ENCODE data around the gene PLCB1. TPM values are rescaled to one million over a fixed set of nuclear protein-coding genes. Genes with fewer than 3 reads are reported as not detected.

Gene PLCB1
- total and polyA plus RNA-seq, 2 experiments from 2014 or later: 14.9 to 20.7 TPM

GRCh38 chr20:8161264-8162071 is 29.4 kb downstream of the PLCB1 start:
- no peaks in the 10 kb centered on the region for H3K4me1 ChIP-seq (ENCODE audit: insufficient read depth)
- H4K20me1 ChIP-seq (replicated peaks; ENCODE audit: insufficient read depth): no peaks in the 10 kb centered on the region
- Mint-ChIP-seq H3K27ac (no peak overlapping the region), H3K27me3 (ENCODE audit: insufficient read depth, low read depth, poor library complexity) (peaks cover 7% of the 10 kb centered on the region), H3K9me3 (peaks cover 26% of the 10 kb centered on the region), H3K4me3 (no peak overlapping the region), H3K36me3 (ENCODE audit: low read depth) (peaks cover 20% of the 10 kb centered on the region; the same call in 2 of the 3 replicates), H3K4me1 (no peaks in the 10 kb centered on the region)
- TF ChIP-seq EZH2phosphoT487 (IDR thresholded peaks at IDR 0.05; ENCODE audit: unreplicated experiment) (no peak), CTCF (conservative IDR thresholded peaks at IDR 0.05; ENCODE audit: low read depth in 2 of 2) (no peak), ZNF114 (CRISPR knock-in tag; IDR thresholded peaks at IDR 0.05) (no peak), POLR2AphosphoS5 (IDR thresholded peaks at IDR 0.05; ENCODE audit: low read depth) (no peak), ZNF462 (CRISPR knock-in tag; IDR thresholded peaks at IDR 0.05) (no peak), ETS1 (IDR thresholded peaks at IDR 0.05) (no peak), ZNF331 (CRISPR knock-in tag; IDR thresholded peaks at IDR 0.05; ENCODE audit: low read depth) (no peak), JUNB (IDR thresholded peaks at IDR 0.05; ENCODE audit: unreplicated experiment) (no peak), NANOG (IDR thresholded peaks at IDR 0.05; ENCODE audit: borderline replicate concordance) (no peak), EZH2 (IDR thresholded peaks at IDR 0.05; ENCODE audit: low read depth, unreplicated experiment) (no peak), CREB1 (CRISPR knock-in tag; IDR thresholded peaks at IDR 0.05; ENCODE audit: low read depth) (no peak), STAT1 (IDR thresholded peaks at IDR 0.05; ENCODE audit: unreplicated experiment) (no peak)
- TF ChIP-seq, protein P1, sequence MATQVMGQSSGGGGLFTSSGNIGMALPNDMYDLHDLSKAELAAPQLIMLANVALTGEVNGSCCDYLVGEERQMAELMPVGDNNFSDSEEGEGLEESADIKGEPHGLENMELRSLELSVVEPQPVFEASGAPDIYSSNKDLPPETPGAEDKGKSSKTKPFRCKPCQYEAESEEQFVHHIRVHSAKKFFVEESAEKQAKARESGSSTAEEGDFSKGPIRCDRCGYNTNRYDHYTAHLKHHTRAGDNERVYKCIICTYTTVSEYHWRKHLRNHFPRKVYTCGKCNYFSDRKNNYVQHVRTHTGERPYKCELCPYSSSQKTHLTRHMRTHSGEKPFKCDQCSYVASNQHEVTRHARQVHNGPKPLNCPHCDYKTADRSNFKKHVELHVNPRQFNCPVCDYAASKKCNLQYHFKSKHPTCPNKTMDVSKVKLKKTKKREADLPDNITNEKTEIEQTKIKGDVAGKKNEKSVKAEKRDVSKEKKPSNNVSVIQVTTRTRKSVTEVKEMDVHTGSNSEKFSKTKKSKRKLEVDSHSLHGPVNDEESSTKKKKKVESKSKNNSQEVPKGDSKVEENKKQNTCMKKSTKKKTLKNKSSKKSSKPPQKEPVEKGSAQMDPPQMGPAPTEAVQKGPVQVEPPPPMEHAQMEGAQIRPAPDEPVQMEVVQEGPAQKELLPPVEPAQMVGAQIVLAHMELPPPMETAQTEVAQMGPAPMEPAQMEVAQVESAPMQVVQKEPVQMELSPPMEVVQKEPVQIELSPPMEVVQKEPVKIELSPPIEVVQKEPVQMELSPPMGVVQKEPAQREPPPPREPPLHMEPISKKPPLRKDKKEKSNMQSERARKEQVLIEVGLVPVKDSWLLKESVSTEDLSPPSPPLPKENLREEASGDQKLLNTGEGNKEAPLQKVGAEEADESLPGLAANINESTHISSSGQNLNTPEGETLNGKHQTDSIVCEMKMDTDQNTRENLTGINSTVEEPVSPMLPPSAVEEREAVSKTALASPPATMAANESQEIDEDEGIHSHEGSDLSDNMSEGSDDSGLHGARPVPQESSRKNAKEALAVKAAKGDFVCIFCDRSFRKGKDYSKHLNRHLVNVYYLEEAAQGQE (IDR thresholded peaks at IDR 0.05; ENCODE audit: unreplicated experiment): no peak
- no peak overlapping the region for H3K4me2 ChIP-seq
- no peak for ATAC-seq
- DNase-seq (ENCODE audit: low spot score): no peak
- no peak overlapping the region for H3K27ac ChIP-seq (ENCODE audit: low read depth)
- H3K79me2 ChIP-seq (replicated peaks; ENCODE audit: insufficient read depth): no peaks in the 10 kb centered on the region
- no peak overlapping the region for H2AFZ ChIP-seq
- no peaks in the 10 kb centered on the region for H3F3A ChIP-seq (replicated peaks; ENCODE audit: low read depth)
- H3K4me3 ChIP-seq: no peak overlapping the region
- no peaks in the 10 kb centered on the region for H3K9me2 ChIP-seq (ENCODE audit: insufficient read depth)
- H3K36me3 ChIP-seq (ENCODE audit: insufficient read depth): peaks cover 6% of the 10 kb centered on the region; the same call in 1 of the 2 replicates
- H3K27me3 ChIP-seq (ENCODE audit: insufficient read depth): no peaks in the 10 kb centered on the region
